Loucy (cell line): ENCODE measurements around the gene IQSEC1.

Source experiments
- CTCF ChIP-seq: fragments of 200-600 bp; sonication (generic); conservative IDR thresholded peaks from 2 replicates; pipeline ENCODE4 v1.5.1; 2014; ENCODE audit warnings: mild to moderate bottlenecking, antibody characterized with exemption, low read length
- EZH2phosphoT487 ChIP-seq: fragments of 200-600 bp; IDR thresholded peaks from 2 replicates; pipeline ENCODE4 v1.6.1; 2018; ENCODE audit warnings: antibody characterized with exemption, mild to moderate bottlenecking, moderate library complexity, borderline replicate concordance

- TF ChIP-seq CTCF (no peak), EZH2phosphoT487 (no peak)
These were observed 28.6 kb downstream of the IQSEC1 start for GRCh38 chr3:13044496-13045240.
